ENCODE results near the gene METTL23.

The METTL23 gene, protein sequence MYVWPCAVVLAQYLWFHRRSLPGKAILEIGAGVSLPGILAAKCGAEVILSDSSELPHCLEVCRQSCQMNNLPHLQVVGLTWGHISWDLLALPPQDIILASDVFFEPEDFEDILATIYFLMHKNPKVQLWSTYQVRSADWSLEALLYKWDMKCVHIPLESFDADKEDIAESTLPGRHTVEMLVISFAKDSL

DNA sequence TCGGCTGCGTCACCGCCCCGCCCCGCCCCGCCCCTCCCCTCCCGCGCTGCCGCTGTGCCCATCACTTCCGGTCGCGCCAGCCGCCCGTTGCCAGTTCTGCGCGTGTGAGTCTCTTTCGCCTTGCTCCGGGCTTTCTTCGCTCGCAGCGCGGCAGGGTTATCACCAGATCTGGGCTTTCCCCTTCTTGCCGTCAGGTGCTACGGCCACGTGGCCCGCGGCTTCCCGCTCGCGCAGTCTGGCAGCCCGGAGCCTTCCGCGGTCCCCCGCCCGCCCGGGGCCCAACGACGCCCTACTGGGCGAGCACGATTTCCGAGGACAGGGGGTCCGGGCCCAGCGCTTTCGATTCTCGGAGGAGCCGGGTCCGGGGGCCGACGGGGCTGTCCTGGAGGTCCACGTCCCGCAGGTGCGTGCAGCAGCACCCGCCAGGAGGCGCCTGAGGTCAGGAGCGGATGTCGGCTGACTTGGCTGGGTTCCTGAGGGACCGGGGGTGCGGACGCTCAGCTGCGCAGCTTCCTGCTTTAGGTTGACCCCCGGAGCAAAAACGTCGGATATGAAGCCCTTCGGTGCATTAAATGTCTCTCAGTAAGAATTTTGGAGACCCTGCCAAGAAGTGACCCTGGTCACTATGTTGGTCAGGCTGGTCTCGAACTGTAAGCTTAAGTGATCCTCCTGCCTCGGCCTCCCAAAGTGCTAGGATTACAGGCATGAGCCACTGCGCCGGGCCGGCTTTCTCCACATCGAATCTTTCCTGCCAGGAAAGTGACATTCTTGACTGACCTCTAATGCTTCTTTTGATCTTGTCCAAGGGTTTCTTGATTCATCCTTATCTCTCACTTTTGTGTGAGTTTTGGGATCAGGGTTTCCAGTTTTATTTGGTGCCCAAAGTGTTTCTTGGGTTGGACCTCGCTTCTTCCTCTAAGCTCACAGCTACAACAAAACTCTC lies at the start of gene METTL23:
TSS of gene METTL23 (plus strand) at position 64 of the 943 bp plus-strand sequence. CDS start 2,872 bp downstream, outside the sequence.
- no peaks in the 10 kb centered on the region for H3K27me3 Mint-ChIP-seq (ENCODE audit: low read depth)
- H3K9me3 Mint-ChIP-seq: no peaks in the 10 kb centered on the region
- H3K27ac Mint-ChIP-seq: peak within 1 kb of the TSS; percentile 99
- H3K36me3 Mint-ChIP-seq (ENCODE audit: low read depth): peaks cover 42% of the 10 kb centered on the region
- peaks cover 32% of the 10 kb centered on the region for H3K4me1 Mint-ChIP-seq (ENCODE audit: low read depth)
- H3K4me3 Mint-ChIP-seq: peak within 1 kb of the TSS; percentile 95

GRCh38 chr17:76677406-76677805 lies 49.2 kb upstream of the METTL23 start:
- no peak overlapping the region for H3K27ac Mint-ChIP-seq
- H3K4me1 Mint-ChIP-seq (ENCODE audit: low read depth): peaks cover 8% of the 10 kb centered on the region
- H3K9me3 Mint-ChIP-seq: no peaks in the 10 kb centered on the region

GRCh38 chr17:76678330-76678729 lies 48.3 kb upstream of the METTL23 start:
- peaks cover 6% of the 10 kb centered on the region for H3K4me1 Mint-ChIP-seq (ENCODE audit: low read depth)
- H3K36me3 Mint-ChIP-seq (ENCODE audit: low read depth): no peaks in the 10 kb centered on the region
- no peak overlapping the region for H3K27ac Mint-ChIP-seq
- H3K4me3 Mint-ChIP-seq: no peak overlapping the region
- H3K27me3 Mint-ChIP-seq (ENCODE audit: low read depth): peaks cover 10% of the 10 kb centered on the region
- H3K9me3 Mint-ChIP-seq: no peaks in the 10 kb centered on the region

More at GRCh38 chr17:76677406-76677805, 49.2 kb upstream of the METTL23 start:
- Mint-ChIP-seq H3K36me3 (ENCODE audit: low read depth) (peaks cover 2% of the 10 kb centered on the region), H3K4me3 (no peak overlapping the region), H3K27me3 (ENCODE audit: low read depth) (peaks cover 10% of the 10 kb centered on the region)

- H3K27me3 Mint-ChIP-seq (ENCODE audit: low read depth): peaks cover 10% of the 10 kb centered on the region
- no peaks in the 10 kb centered on the region for H3K9me3 Mint-ChIP-seq
- H3K4me1 Mint-ChIP-seq (ENCODE audit: low read depth): peaks cover 6% of the 10 kb centered on the region
- H3K36me3 Mint-ChIP-seq (ENCODE audit: low read depth): no peaks in the 10 kb centered on the region
- no peak overlapping the region for H3K27ac Mint-ChIP-seq
- no peak overlapping the region for H3K4me3 Mint-ChIP-seq
Measured at GRCh38 chr17:76679239-76679638, 47.4 kb upstream of the METTL23 start.

DNA sequence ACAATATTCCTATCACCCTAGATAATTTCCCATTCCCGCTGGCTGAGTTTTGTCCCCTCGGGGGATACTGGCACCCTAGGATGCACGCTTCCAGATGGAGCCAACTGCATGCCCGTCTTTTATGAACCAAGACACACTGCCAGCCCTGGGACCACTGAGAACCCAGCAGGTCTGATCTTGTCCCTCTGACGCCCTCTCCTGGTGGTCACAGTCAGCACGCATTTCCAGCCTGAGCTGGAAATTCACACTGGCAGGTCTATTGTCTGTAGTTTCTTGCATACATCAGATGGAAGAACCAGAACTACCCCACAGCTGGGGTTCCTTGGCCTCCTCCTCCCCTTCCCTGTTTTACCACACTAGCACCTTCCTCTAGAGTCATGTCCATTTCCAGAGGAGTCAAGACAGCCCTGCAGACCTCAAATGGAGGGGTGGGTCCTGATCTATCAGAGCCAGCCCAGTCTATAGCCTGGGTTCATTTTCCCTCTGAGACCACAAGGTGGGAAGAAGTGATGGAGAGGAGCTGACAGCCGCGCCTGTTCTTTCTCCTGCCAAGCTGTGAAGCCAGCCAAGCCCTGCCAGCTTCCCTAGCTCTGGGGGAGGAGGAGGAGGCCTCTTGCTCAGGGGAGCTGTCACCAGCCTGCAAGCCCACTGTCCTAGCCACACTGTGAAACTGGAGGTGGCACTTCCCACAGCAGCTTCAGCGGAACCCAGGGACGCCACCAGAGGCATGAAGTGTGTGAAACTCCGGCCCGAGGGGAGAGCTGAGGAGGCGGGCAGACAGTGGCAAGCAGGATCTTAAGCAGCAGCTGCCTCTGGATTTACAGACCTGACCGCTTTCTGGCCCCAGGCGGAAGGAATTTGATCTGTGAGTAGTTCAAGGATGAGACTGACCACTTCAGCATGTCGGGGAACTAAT lies 45.2 kb upstream of the METTL23 start:
- Mint-ChIP-seq H3K27ac (no peak overlapping the region), H3K4me3 (no peak overlapping the region), H3K9me3 (no peaks in the 10 kb centered on the region), H3K4me1 (ENCODE audit: low read depth) (peaks cover 6% of the 10 kb centered on the region), H3K36me3 (ENCODE audit: low read depth) (no peaks in the 10 kb centered on the region), H3K27me3 (ENCODE audit: low read depth) (peaks cover 10% of the 10 kb centered on the region)

DNA sequence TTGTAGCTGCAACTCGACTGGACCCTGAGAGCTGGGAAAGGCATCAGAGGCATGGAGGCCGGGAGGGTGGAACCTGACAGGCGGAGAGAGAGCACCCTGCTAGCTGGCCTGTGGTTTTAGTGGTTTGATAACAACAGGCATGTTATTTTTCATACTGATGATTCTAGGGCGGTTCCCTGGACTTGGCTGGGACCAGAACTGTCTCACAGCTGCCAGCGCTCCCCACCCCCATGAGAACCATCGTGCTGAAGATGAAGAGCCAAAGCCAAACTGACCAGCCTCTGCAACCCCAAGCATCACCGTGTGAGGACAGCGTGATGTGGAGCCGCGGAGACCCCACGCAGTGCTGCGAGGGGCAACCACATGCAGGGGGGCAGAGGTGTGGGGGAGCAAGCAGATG lies 44.3 kb upstream of the METTL23 start:
- H3K27ac Mint-ChIP-seq: no peak overlapping the region
- H3K4me1 Mint-ChIP-seq (ENCODE audit: low read depth): peaks cover 6% of the 10 kb centered on the region
- peaks cover 10% of the 10 kb centered on the region for H3K27me3 Mint-ChIP-seq (ENCODE audit: low read depth)
- H3K36me3 Mint-ChIP-seq (ENCODE audit: low read depth): no peaks in the 10 kb centered on the region
- H3K4me3 Mint-ChIP-seq: no peak overlapping the region
- no peaks in the 10 kb centered on the region for H3K9me3 Mint-ChIP-seq

DNA sequence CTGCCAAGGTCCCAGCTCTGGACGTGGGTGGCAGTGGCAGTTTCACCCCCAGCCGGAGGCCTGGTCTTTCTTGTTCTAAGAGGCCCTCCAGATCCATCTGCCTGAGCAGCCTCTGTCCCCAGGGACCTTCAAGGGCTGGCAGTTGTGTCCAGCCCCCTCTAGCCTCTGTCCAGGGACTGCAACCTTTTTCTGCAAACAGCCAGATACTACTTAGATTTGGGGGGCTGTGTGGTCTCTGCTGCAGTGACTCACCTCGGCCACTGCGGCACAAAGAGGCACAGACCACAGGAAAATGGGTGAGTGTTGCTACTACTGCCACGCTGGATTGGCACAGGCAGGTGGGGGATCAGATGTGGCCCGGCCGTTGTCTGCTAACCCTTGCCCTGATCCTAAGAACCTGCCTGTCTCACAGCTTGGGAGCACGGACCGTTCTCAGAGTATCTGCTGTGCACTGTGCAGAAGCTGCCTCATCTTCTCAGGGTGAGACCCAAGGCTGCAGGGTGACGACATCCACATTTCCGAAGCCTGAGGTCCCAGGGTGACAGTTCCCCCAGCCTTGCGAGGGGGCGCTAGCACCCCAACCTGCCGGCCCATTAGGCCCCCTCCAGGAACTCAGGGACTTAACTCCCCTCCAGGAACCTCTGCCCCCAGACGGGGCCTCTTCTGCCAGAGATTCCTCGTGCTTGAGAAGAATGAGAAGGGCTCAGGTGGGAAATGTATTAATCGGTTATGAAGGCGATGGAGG lies 43.5 kb upstream of the METTL23 start:
- Mint-ChIP-seq H3K27me3 (ENCODE audit: low read depth) (peaks cover 10% of the 10 kb centered on the region), H3K36me3 (ENCODE audit: low read depth) (no peaks in the 10 kb centered on the region), H3K27ac (no peak overlapping the region), H3K9me3 (no peaks in the 10 kb centered on the region), H3K4me1 (ENCODE audit: low read depth) (peaks cover 6% of the 10 kb centered on the region), H3K4me3 (no peak overlapping the region)

- H3K36me3 Mint-ChIP-seq (ENCODE audit: low read depth): no peaks in the 10 kb centered on the region
- no peak overlapping the region for H3K27ac Mint-ChIP-seq
- H3K4me3 Mint-ChIP-seq: no peak overlapping the region
- H3K4me1 Mint-ChIP-seq (ENCODE audit: low read depth): peaks cover 6% of the 10 kb centered on the region
- peaks cover 10% of the 10 kb centered on the region for H3K27me3 Mint-ChIP-seq (ENCODE audit: low read depth)
- no peaks in the 10 kb centered on the region for H3K9me3 Mint-ChIP-seq
Measured at GRCh38 chr17:76683921-76684745, 42.5 kb upstream of the METTL23 start.

DNA sequence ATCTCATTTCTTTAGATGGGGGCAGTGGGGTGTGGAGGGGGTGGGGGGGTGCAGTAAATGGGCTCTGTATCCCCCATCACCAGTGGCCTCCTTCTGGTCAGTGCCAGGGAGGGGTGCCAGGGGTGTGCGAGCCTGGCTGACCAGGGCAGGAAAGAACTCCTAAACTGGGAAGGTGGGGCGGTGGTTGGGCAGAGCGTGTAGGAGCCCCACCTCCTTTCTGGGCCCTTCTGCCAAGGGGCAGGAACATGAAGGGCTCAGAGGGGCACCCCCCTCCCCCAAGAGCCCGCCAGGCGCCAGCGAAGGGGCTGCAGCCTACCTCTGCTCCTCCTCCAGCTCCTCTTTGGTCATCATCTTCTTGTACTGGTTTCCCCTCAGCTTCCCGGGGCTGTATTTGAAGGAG lies 41.9 kb upstream of the METTL23 start:
- no peak overlapping the region for H3K27ac Mint-ChIP-seq
- H3K4me1 Mint-ChIP-seq (ENCODE audit: low read depth): peaks cover 4% of the 10 kb centered on the region
- H3K9me3 Mint-ChIP-seq: no peaks in the 10 kb centered on the region
- H3K4me3 Mint-ChIP-seq: no peak overlapping the region
- H3K36me3 Mint-ChIP-seq (ENCODE audit: low read depth): no peaks in the 10 kb centered on the region
- peaks cover 10% of the 10 kb centered on the region for H3K27me3 Mint-ChIP-seq (ENCODE audit: low read depth)

DNA sequence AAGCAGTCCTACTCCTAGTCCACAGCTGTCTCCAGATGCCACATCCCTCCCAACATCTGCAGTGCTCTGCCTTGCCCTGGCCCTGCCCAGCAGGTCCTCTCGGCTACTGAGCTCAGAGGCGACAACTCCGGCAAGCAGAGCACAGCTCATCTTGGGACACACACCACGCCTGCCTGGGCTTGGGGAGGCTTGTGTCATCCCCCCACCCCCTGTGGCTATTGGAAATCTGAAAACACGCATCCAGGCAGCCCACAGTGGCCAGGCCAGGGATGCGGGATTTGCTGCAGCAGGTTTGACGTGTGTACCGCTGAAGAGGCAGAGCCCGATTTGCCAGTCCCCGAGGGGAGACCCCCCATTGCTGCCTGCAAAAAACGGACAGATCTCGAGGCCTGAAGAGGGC lies 41.3 kb upstream of the METTL23 start:
- Mint-ChIP-seq H3K27me3 (ENCODE audit: low read depth) (peaks cover 10% of the 10 kb centered on the region), H3K36me3 (ENCODE audit: low read depth) (no peaks in the 10 kb centered on the region), H3K27ac (no peak overlapping the region), H3K4me3 (no peak overlapping the region), H3K9me3 (no peaks in the 10 kb centered on the region), H3K4me1 (ENCODE audit: low read depth) (peaks cover 4% of the 10 kb centered on the region)

- Mint-ChIP-seq H3K4me3 (no peak overlapping the region), H3K36me3 (ENCODE audit: low read depth) (no peaks in the 10 kb centered on the region), H3K27ac (no peak overlapping the region), H3K27me3 (ENCODE audit: low read depth) (peaks cover 6% of the 10 kb centered on the region), H3K4me1 (ENCODE audit: low read depth) (peaks cover 4% of the 10 kb centered on the region), H3K9me3 (no peaks in the 10 kb centered on the region)
Measured at GRCh38 chr17:76685846-76686245, 40.8 kb upstream of the METTL23 start.

- Mint-ChIP-seq H3K27me3 (ENCODE audit: low read depth) (no peaks in the 10 kb centered on the region), H3K4me3 (no peak overlapping the region), H3K36me3 (ENCODE audit: low read depth) (no peaks in the 10 kb centered on the region)
Measured at GRCh38 chr17:76686538-76687297, 39.9 kb upstream of the METTL23 start.

More at GRCh38 chr17:76686538-76687297, 39.9 kb upstream of the METTL23 start:
- Mint-ChIP-seq H3K27ac (no peak overlapping the region), H3K4me1 (ENCODE audit: low read depth) (no peaks in the 10 kb centered on the region), H3K9me3 (no peaks in the 10 kb centered on the region)
